ENCODE data around the gene TMCC3.

The TMCC3 gene

GRCh38 chr12:94545935-94546771 lies 104.2 kb downstream of the TMCC3 start (continued):
- TF ChIP-seq ATF2 (tag by site-specific recombination; IDR thresholded peaks at IDR 0.05; ENCODE audit: low read depth) (no peak), ZFP3 (tag by site-specific recombination; IDR thresholded peaks at IDR 0.05; ENCODE audit: low read depth) (no peak), EGR2 (tag by site-specific recombination; IDR thresholded peaks at IDR 0.05; ENCODE audit: low read depth) (no peak), GLI2 (tag by site-specific recombination; IDR thresholded peaks at IDR 0.05; ENCODE audit: borderline replicate concordance, low read depth) (no peak), ZNF223 (tag by site-specific recombination; IDR thresholded peaks at IDR 0.05) (no peak), ZNF311 (tag by site-specific recombination; IDR thresholded peaks at IDR 0.05; ENCODE audit: borderline replicate concordance) (no peak), ZNF660 (tag by site-specific recombination; IDR thresholded peaks at IDR 0.05) (peak; percentile 78), WT1 (tag by site-specific recombination; IDR thresholded peaks at IDR 0.05) (no peak), PRDM2 (tag by site-specific recombination; IDR thresholded peaks at IDR 0.05; ENCODE audit: borderline replicate concordance) (no peak), ZNF692 (tag by site-specific recombination; IDR thresholded peaks at IDR 0.05) (no peak), ZNF501 (tag by site-specific recombination; IDR thresholded peaks at IDR 0.05) (no peak), YY1 (tag by site-specific recombination; IDR thresholded peaks at IDR 0.05) (peak; percentile 58; the same call in 1 of the 2 replicates), ZNF112 (tag by site-specific recombination; IDR thresholded peaks at IDR 0.05) (no peak), TRIM28 (IDR thresholded peaks at IDR 0.05; ENCODE audit: borderline replicate concordance, low read length) (no peak), ZNF600 (tag by site-specific recombination; IDR thresholded peaks at IDR 0.05) (no peak), CTCF (tag by site-specific recombination; IDR thresholded peaks at IDR 0.05) (peak; percentile 87), ZNF530 (tag by site-specific recombination; IDR thresholded peaks at IDR 0.05; ENCODE audit: low read depth) (no peak), ZNF561 (tag by site-specific recombination; IDR thresholded peaks at IDR 0.05; ENCODE audit: borderline replicate concordance) (peak; percentile 55; the same call in 1 of the 2 replicates), SALL2 (tag by site-specific recombination; IDR thresholded peaks at IDR 0.05; ENCODE audit: borderline replicate concordance) (no peak), YY2 (tag by site-specific recombination; IDR thresholded peaks at IDR 0.05) (peak; percentile 45; the same call in 1 of the 2 replicates), ZNF175 (tag by site-specific recombination; IDR thresholded peaks at IDR 0.05) (no peak), PRDM4 (tag by site-specific recombination; IDR thresholded peaks at IDR 0.05) (no peak), ZXDB (tag by site-specific recombination; IDR thresholded peaks at IDR 0.05) (0 out of 2 replicates have a peak, but pooled peaks have one; percentile 22), ZNF768 (tag by site-specific recombination; IDR thresholded peaks at IDR 0.05) (no peak)
